Transverse colon (tissue), 4 donors: ENCODE measurements around the gene YTHDC2.

ENCODE experiments used
- POLR2A ChIP-seq: fragments of 450-650 bp; IDR thresholded peaks from one replicate; pipeline ENCODE4 v1.6.1; 2016; ENCODE audit warnings: antibody characterized with exemption, mild to moderate bottlenecking, moderate library complexity
- POLR2AphosphoS5 ChIP-seq, 3 donors: sonication (generic); formaldehyde crosslinking; IDR thresholded peaks; one replicate each; pipeline ENCODE4 v1.6.1; 2016; ENCODE audit warnings: antibody characterized with exemption in 3 of 3
- TF ChIP-seq, protein P1 (sequence below), 5 experiments: fragments of 200-600 bp in 3 of 5; fragments of 450-650 bp in 2 of 5; sonication (generic) in 3 of 5; IDR thresholded peaks; 1 replicate in 2 of 5; 2 replicates in 3 of 5; pipeline ENCODE4 v1.5.1; 2016 to 2017; ENCODE audit warnings: antibody characterized with exemption in 5 of 5, inconsistent platforms in 3 of 5, mild to moderate bottlenecking in 2 of 5, moderate library complexity in 1 of 5

- TF ChIP-seq, protein P1, sequence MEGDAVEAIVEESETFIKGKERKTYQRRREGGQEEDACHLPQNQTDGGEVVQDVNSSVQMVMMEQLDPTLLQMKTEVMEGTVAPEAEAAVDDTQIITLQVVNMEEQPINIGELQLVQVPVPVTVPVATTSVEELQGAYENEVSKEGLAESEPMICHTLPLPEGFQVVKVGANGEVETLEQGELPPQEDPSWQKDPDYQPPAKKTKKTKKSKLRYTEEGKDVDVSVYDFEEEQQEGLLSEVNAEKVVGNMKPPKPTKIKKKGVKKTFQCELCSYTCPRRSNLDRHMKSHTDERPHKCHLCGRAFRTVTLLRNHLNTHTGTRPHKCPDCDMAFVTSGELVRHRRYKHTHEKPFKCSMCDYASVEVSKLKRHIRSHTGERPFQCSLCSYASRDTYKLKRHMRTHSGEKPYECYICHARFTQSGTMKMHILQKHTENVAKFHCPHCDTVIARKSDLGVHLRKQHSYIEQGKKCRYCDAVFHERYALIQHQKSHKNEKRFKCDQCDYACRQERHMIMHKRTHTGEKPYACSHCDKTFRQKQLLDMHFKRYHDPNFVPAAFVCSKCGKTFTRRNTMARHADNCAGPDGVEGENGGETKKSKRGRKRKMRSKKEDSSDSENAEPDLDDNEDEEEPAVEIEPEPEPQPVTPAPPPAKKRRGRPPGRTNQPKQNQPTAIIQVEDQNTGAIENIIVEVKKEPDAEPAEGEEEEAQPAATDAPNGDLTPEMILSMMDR (IDR thresholded peaks at IDR 0.05) = no peak
- TF ChIP-seq POLR2A = no peak
- no peak for TF ChIP-seq POLR2AphosphoS5 (IDR thresholded peaks at IDR 0.05)
These were observed 102.2 kb downstream of the YTHDC2 start for GRCh38 chr5:113615708-113616107.
